Pons (tissue), 1 donor: ENCODE measurements around the gene CCDC28B.
"Not testable (repeated sequence)": the region's sequence is repeated elsewhere in the genome, so short reads cannot be mapped to it uniquely, and the experiment has no call there.

Experiments used
- DNase-seq: peaks from one replicate; pipeline ENCODE4 v3.0.0-alpha.2; 2016; ENCODE audit warnings: low spot score

CCDC28B gene

DNA sequence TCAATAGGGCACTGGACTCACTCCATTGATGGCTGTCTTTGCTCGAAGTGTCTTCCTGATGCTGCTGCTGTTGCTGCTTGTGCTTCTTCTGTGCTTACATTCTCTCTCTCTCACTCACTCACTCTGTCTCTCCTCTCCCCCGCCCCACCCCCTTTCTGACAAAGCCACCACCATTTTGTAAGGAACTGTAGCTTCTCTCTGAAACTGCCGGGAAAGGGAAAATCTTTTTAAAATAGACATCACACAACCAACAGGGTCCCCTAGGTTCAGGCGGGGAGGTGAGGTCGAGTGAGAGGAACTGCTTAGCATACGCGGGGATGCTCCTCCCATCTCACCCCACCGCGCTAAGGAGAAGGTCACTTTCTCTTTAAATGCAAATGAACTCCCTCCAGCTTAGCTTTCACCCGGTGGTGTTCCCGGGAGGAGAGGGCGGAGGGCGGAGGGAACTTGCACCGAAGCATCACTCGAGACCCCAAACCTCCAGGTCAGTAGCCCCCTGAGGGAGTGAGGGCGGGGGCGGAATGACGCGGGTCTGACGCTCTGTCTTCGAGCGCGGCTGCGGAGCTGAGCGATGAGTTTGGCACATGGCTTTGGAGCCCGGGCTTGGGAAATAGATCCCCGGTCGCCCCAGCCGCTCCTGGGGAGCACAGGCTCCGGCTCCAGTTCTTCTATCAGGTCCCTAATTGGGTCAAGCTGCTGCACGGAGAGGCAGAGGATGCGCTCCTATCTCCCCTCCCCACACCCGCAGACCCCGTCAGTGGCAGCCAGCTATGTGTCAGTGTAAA, at the start of gene CCDC28B:
CCDC28B (plus strand) TSS at position 370 of the 785 bp plus-strand sequence. CDS start 1,341 bp downstream, outside the sequence.
- DNase-seq = peak; percentile 56

DNA sequence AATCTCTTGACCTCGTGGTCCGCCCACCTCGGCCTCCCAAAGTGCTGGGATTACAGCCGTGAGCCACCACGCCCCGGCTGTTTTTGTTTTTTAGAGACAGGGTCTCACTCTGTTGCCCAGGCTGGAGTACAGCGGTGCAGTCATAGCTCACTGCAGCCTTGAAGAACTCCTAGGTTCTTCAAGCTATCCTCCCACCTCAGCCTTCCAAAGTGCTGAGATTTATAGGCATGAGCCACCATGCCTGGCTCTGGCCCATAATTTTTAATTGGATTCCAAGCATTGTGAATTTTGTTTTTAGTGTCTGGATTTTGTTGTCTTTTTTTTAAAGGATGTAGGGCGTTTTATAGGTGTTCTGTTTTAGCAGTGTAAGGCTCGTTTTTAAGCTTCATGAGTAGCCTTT, 49.5 kb upstream of the CCDC28B start:
- no peak for DNase-seq

DNA sequence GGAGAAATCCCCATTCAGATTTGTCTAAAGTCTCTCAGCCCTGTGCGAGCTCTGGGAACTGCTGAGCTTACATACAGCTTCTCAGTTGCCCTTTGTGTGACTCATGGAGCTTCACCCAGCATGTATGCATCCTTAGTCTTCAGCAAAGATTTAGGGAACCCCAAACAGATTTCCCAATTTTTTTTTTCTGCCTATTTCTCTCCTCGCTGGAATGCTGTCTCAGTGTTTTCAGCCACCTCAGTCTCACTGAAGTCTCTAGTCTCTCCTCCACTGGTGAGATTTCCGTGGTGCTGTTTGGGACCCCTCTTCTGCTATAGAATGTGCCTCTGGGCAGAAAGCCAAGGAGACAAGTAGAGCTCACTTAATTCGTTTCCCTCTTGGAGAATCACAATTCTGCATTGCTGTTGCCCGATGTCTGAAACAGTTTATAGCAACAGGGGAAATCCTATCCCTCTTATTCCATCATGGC, 49.0 kb upstream of the CCDC28B start:
- peak; percentile 9 for DNase-seq

DNA sequence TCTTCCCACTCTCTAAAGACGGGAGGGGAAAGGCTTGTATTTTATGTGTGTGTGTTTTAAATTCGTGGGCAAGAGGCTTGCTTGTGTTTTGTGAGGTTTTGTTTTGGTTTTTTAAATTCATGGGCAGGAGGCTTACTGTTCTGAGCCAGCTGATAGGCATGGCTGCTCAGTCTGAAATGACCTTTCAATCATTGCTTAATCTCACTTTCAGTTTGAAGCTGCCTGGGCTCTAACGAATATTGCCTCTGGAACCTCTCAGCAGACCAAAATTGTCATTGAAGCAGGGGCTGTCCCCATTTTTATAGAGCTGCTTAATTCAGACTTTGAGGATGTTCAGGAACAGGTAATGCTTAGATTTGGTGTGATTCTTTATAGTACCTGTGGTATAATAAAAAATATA, 41.2 kb upstream of the CCDC28B start:
- no peak for DNase-seq

DNA sequence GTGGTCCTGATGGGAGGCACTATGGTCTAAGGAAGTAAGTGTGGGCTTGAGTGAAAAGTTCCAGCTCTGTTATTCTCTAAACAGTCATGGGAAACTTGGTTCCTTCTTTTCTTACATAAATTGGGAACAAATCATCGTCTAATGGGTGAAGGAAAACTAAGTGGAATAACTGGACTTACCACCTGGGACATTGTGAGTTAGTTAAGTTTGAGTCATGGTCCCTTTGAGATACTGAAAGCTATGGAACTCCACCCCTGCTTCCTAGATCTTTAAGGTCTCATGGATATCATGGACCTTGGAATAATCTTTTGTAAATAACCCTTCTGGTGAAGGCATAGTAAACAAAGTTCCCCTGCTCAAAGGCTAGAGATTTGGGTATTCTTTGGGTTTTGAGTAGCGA, 37.0 kb upstream of the CCDC28B start:
- DNase-seq = no peak

DNA sequence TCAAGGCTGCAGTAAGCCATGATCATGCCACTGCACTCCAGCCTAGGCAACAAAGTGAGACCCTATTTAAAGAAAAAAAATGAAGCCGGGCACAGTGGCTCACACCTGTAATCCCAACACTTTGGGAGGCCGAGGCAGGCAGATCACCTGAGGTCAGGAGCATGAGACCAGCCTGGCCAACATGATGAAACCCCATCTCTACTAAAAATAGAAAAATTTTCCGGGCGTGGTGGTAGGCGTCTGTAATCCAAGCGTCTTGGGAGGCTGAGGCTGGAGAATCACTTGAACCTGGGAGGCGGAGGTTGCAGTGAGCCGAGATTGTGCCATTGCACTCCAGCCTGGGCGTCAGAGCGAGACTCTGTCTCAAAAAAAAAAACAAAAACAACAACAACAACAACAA, 34.8 kb upstream of the CCDC28B start:
- DNase-seq = not testable (repeated sequence)

DNA sequence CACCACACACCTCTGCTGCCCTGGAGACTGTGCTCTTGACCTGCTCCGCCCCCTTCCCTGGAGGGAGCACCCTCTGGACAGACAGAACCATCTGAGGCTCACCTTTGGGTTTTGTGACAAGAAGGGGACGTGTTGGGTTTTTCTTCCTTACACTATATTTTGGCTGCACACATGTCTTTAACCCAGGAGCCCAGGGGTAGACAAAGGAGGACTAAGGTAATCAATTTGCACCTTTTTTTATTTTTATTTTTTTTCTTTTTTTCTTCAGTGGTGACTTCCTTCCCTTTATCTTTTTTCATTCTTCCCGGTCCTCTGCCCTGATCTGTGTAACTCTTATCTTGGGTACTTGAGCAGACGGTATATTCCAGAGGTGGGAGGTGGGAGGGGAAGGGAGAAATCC, 29.4 kb upstream of the CCDC28B start:
- no peak for DNase-seq

DNA sequence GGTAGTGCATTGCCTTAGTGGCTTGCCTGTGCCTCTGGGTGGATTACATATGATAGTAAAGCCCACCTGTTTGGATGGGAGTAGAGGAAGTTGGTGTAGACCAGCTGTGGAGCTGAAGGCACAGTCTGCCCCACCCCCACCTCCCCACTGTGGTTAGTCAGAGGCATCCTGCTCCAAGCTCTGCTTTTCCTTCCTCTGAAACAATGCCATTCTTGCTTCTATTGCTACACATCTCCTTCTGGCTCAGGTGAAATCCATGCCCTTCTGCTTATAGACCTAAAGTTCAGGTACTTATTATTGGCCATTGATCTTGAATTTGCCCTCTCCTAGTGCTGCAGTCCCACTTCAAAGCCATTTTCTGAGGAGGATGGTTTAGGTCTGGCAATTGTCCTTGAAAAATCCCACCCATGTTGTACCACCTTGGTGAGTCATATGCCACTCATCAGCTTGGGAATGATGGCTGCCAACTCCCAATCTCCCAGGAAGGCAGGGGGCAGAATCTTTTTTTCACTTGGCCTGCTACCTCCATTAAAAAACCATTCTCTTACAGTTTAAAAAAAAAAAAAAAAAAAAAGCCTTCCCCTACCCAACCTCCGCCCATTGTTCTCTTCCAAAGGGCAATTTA, 27.7 kb upstream of the CCDC28B start:
- DNase-seq = no peak

DNA sequence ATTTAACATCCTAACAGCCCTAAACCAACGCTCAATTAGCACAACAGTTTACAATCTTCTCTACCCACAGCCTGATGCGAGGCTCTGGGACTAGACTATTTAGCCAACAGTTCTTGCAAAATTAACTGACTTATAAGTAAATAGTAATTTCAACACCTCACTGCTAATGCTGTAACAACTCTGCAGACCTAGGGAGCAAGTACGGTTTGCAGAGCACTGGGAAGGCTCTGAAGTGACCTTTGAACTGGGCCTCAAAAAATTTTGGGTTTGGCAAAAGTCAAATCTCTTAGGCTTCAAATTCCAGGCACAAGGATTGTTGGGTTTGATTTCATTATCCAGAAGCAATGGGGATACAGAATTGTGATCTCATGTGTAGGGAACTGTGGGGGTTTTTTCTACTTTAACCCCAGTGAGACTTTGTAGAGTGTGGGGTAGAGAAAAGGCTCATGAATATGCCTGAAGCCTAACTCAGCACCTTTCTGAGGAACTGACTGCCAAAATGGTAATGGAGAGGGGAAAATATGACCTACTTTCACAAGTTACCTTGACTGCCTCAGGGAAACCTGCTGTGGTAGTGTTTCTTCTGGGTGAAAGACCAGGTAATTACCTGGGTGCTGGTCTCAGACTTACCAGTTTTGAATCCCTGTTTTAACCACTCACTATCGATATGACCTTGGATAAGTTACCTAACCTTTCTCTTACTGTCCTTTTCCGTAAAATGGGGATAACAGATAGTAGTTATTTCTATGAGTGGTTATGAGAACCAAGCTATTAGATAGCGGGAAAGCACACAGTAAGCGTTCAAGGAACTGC, 21.8 kb upstream of the CCDC28B start:
- DNase-seq = no peak

DNA sequence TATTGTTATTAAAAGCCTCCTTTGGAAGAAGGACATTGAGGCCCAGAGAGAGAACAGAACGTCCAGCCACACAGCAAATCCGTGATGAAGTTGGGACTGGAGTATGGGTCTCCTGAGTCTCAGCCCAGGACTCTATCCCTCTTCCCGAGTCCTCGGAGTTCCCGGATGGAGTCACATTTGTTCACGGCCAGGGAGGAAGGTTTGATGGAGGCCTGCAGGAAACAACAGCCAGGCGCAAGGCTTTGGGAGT, 21.3 kb upstream of the CCDC28B start:
- DNase-seq = no peak

DNA sequence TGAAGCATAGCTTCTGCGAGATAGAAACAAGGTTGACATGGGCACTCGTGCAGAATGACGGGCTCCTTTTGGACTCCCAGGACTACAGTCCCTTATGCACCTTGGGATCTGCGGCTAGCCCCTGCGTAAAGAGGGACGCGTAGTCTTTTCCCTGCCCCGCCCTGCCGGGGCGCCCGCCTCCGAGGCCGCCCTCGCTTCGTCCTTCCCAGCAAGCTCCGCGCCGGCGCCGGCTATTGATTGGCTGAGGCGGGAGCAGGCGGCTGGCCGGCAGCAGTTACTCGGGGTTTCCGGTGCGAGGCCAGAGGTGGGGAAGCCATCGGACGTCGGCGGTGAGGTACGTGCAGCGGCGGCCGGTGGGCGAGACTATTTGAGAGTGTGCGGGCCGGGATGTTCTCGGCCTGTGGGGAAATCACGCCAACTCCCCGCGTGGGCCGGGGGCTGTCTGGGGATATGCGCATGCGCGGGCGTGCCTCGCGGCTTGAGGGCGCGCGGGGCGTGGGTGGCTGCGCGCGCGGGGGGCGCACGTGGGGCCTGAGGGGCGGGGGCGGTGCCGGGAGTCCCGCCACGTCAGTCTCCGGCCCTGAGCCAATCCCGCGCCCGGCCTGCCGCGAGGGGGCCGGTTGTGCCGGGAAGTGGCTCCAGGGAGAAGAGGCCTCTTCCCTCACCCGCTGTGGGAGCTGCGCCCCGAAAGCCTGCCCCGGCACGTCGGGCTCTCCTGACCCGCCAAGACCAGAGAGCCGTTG, 20.8 kb upstream of the CCDC28B start, which contains the start of gene TXLNA:
TXLNA (plus strand) TSS at position 233 of the 743 bp plus-strand sequence. CDS start 671 bp downstream, outside the sequence.
- peak; percentile 90 for DNase-seq

DNA sequence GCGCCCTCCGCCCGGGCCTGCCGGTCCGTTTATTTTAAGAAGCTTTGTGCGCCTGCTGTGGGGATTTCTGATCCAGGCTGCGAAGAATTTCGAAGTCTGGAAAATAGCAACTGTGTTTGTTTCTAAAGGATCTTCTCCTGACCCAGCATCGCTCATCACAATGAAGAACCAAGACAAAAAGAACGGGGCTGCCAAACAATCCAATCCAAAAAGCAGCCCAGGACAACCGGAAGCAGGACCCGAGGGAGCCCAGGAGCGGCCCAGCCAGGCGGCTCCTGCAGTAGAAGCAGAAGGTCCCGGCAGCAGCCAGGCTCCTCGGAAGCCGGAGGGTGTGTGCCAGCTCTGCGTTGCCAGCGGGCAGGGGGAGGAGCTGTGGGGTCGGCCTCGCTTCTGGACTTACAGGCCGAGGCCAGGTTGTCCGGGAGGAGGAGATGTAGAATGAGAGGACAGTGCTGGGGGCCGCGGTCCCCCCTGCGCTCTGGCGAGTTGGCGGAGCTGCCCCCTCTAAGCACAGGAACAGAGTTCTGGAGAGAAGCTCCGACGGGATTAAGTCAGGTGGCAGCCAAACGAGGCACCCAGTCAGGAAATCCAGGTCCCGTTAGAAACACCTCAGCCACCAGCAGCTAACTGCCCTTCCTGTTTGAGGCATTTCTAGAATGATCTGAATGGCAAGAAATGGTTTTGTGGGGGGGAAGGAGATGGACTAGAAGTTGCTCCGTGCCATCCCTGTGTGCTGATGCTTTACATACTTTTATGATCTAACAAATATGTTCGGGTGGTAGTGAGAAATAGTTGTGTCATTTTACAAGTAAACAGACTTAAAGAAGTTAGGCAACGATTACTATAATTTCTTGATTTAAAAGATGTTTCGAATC, 20.0 kb upstream of the CCDC28B start:
- no peak for DNase-seq

DNA sequence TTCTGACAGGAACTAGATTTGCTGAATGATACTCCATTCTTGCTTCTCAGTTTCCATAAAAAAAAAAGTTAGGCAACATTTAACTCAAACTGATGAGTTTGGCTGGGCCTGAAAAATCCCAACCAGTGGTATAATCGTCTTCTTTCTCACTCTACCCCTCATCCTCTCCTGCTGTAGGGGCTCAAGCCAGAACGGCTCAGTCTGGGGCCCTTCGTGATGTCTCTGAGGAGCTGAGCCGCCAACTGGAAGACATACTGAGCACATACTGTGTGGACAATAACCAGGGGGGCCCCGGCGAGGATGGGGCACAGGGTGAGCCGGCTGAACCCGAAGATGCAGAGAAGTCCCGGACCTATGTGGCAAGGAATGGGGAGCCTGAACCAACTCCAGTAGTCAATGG, 19.3 kb upstream of the CCDC28B start:
- DNase-seq = no peak

DNA sequence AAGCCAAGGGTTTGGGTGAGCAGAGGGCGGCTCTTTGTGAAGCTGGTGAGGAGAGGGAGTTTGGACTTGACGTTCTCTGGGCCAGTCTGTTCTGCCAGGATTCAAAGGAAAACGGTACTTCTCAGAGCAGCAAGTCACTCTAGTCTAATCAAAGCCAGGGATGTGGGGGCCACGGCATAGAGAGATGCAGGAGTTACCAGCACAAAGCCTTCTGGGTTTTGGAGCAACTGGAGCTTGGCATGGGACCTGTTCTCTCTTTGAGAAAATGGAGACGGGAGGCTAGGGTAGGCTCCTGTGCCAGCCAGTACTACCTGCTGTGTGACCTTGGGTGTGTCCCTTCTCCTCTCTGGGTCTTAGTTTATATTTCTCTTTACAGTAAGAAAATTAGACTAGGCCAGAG, 18.8 kb upstream of the CCDC28B start:
- no peak for DNase-seq

DNA sequence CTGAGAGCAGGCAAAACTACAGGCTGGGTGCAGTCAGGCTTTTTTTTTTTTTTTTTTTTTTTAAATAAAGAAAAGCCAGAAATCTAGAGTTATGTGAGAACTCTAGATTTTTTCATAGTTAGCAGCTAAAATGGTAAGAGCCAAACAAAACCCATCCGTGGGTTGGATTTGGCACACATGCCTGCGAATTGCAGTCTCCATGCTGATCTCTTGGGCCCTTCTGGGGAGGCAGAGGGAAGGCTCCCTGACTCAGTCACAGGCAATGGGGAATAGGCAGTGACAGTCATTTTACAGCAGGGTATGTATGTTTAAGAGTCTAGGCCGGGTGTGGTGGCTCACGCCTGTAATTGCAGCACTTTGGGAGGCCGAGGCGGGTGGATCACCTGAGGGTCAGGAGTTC, 18.3 kb upstream of the CCDC28B start:
- no peak for DNase-seq

DNA sequence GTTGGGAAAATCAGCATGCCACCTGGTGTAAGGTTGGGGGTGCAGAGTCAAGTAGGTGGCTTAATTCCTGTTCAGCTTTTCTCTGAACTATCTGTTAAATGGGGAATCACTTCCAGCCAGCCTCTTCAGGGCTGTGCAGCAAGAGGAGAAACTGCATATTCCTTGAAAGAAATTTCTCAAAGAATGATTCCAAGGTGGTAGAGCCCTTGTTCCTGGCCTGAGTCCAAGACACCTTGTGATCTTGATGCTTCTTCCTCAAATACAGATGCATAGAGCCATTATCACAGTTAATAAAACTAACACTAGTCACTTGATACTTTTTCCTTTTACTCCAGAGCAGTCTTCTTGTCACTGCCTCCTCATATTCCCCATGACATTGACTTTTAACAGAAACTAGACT, 15.7 kb upstream of the CCDC28B start:
- no peak for DNase-seq

DNA sequence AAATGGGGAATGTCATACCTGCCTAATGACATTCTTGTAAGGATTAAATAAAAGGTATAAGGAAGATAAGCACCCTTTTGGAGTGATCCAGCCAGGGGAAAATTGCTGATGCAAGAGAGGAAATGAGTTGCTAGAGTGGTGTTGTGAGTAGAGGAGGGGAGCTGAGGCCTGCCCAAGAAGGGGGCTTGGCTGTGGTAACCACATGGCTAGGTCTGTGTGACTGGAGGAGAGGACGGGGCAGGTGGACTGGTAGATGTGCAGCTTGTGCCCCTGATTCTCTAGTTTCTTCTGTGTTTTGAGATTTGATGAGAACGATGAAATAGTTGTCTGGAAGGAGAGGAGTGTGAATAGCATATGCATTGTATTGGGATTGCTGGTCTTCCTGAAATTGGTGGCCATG, 14.3 kb upstream of the CCDC28B start:
- no peak for DNase-seq

DNA sequence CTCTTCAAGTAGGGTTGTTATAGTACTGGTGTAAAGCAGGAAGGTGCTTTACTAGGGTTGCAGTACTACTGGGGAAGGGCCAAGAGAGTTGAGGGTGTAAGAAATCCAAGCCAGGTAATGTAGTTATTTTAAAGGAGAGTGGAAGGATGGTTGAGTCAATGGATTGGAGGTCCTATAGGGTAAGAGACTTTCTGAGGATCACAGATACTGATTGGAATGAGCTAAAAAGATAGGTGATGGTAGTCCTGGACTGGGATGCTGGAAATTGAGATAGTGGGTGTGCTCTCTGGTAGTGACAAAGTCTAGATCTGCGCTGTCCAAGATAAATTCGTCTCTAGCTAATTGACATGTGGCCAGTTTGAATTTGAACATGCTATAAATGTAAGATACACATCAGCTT, 13.9 kb upstream of the CCDC28B start:
- DNase-seq = no peak

DNA sequence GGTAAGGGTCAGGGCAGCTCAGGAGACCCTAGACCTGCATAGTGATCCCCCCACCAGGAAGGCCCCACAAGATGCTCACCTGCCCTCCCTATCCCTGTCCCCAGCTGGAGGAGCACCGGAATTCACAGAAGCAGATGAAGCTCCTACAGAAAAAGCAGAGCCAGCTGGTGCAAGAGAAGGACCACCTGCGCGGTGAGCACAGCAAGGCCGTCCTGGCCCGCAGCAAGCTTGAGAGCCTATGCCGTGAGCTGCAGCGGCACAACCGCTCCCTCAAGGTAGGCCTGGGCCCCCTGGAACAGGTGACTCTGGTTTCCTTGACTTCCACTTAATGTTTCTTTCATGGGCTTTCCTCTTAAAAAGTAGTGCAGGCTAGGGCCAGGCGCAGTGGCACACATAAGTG, 12.5 kb upstream of the CCDC28B start:
- no peak for DNase-seq

DNA sequence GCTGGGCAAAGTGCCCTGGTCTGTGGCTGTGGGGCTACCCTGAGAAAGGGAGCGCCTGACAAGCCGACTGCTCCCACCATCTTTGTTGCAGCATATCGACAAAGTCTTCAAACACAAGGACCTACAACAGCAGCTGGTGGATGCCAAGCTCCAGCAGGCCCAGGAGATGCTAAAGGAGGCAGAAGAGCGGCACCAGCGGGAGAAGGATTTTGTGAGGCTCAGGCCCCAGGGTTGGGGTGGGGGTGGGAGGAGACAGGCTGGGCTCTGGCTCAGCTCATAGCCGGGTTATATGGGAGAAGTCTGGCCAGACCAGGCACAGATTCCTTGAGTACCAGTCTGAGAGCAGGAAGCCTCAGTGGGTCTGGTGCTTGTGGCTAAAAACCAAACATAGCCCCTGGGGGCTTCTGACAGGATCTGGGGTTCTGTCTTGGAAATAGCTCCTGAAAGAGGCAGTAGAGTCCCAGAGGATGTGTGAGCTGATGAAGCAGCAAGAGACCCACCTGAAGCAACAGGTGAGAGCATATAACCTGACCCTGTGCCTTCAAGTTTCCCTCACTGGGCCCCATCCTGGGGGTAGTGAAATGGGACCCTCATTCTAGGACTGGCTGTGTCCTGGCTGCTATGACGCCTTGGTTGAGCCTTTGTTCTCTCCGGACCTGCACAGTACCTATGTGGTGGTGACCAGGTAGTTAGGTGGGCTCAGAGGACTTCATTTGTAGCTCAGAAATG, 8.0 kb upstream of the CCDC28B start:
- no peak for DNase-seq

DNA sequence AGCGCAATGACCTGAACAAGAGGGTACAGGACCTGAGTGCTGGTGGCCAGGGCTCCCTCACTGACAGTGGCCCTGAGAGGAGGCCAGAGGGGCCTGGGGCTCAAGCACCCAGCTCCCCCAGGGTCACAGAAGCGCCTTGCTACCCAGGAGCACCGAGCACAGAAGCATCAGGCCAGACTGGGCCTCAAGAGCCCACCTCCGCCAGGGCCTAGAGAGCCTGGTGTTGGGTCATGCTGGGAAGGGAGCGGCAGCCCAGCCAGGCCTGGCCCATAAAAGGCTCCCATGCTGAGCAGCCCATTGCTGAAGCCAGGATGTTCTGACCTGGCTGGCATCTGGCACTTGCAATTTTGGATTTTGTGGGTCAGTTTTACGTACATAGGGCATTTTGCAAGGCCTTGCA, 5.4 kb upstream of the CCDC28B start:
- no peak for DNase-seq
